NCI-H226 (cell line): Measurements from ENCODE around the gene OR6C3.
"Not testable (repeated sequence)": the region's sequence is repeated elsewhere in the genome, so short reads cannot be mapped to it uniquely, and the experiment has no call there.

Source experiments
- DNase-seq: peaks from one replicate; pipeline ENCODE4 v3.0.0-alpha.2; 2015

OR6C3 gene

GRCh38 chr12:55330446-55330845 lies at the start of gene OR6C3:
Gene OR6C3, plus strand, starts transcription at chr12:55330746. Its CDS starts 955 bp downstream, at chr12:55331701.
- DNase-seq, result no peak

DNA sequence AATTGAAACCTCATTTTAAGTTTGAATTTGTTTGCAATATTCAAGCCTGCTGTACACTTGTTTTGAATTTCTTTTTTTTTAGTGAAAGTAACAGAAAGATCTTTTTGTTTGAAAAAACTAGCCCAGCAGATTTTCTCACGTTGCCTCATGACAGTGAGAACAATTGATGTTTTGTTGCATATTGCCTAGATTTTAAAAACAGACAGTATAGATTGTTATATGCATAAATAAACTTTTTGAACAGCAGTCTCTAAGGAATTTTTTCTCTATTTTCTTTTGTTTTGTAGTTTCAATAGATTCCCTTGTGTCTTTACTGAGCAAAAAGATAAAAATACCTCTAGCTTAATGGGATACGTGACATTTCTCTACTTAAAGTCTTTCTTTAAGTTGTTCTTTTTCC lies 49.6 kb upstream of the OR6C3 start:
- no peak for DNase-seq

- no peak for DNase-seq
Observed at GRCh38 chr12:55289999-55290398, 40.5 kb upstream of the OR6C3 start.

- DNase-seq, result no peak
Observed at GRCh38 chr12:55296469-55296868, 34.1 kb upstream of the OR6C3 start, which contains the start of gene OR6C6. Gene OR6C6, minus strand, starts transcription at chr12:55296569. Its CDS starts 1,337 bp downstream, at chr12:55295232.

DNA sequence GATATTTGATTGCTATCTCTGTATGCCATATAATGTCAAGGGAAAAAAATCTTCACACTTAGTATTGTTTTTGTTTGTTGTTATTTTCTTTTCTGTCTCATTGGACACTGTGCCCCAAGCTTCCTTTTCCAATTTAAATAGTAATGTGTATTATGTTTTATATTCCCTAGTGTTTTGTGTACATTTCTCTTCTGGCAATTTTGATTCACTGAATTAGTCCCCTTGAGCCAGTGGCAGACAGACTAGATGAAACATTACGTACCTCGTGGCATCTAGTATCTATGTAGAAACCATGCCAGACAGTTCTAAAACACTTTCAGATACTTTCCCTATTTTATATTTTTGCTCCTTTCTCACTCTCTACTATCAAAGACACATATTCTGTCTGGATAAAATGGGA lies 16.5 kb upstream of the OR6C3 start, which contains the start of gene OR6C1:
Gene OR6C1, plus strand, starts transcription at position 301 of the 400 bp plus-strand sequence. CDS start 6,257 bp downstream, outside the sequence.
- no peak for DNase-seq

- no peak for DNase-seq
Observed at GRCh38 chr12:55320201-55320600, 10.3 kb upstream of the OR6C3 start.

- DNase-seq, result not testable (repeated sequence)
Observed at GRCh38 chr12:55325801-55326200, 4.7 kb upstream of the OR6C3 start.

- no peak for DNase-seq
Observed at GRCh38 chr12:55336002-55336401, 5.5 kb downstream of the OR6C3 start.

- not testable (repeated sequence) for DNase-seq
Observed at GRCh38 chr12:55355338-55355737, 24.8 kb downstream of the OR6C3 start.

DNA sequence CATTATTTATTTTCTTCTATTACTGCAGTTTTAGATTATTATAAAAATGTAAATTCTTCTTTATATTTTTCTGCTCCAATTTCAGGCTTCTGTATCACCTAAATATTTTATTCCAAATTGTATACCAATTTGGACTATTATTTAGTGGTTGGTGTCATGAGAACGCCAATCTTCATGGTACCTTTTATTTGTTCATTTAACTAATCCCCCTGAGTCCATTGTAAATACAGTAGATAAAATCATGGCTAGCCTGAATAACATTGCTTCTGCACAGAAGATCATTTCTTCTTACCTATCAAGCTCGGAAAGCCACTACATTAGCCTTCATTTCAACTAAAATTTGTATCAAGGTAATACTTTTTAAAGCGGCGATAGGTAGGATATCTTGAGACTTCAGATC lies 32.1 kb downstream of the OR6C3 start, which contains the start of gene OR6C75:
Gene OR6C75, plus strand, starts transcription at position 301 of the 400 bp plus-strand sequence. CDS start 2,136 bp downstream, outside the sequence.
- DNase-seq, result no peak

DNA sequence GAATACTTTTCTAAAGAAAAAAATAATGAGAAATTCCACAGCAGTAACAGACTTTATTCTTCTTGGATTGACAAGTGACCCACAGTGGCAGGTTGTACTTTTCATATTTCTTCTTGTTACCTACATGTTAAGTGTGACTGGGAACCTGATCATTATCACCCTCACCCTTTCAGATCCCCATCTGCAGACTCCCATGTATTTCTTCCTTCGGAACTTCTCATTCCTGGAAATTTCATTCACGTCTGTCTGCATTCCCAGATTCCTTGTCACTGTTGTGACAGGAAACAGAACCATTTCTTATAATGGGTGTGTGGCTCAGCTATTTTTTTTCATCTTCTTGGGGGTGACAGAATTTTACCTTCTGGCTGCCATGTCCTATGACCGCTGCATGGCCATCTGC lies 34.5 kb downstream of the OR6C3 start:
- DNase-seq, result no peak

- DNase-seq, result no peak
Observed at GRCh38 chr12:55372521-55372920, 42.0 kb downstream of the OR6C3 start.
